Lower lobe of right lung (tissue), 2 donors: ENCODE data around the gene HELZ2. TPM values are rescaled to one million over a fixed set of nuclear protein-coding genes. Genes with fewer than 3 reads are reported as not detected.

Experiments
- ATAC-seq, 2 donors: fragments of 200-7000 bp; cut with Tn5 transposase; one replicate each; pipeline ENCODE4 v1.9.1; 2020 to 2022; ENCODE audit warnings: mild to moderate bottlenecking in 2 of 2, moderate library complexity in 2 of 2
- DNase-seq: peaks from one replicate; pipeline ENCODE4 v3.0.0-alpha.2; 2020
- H3K27ac ChIP-seq: fragments of 200-600 bp; one replicate; pipeline ENCODE4 v1.8.0; 2022
- H3K27me3 ChIP-seq: fragments of 200-600 bp; one replicate; pipeline ENCODE4 v1.8.0; 2022; ENCODE audit warnings: low read depth
- H3K36me3 ChIP-seq: fragments of 200-600 bp; one replicate; pipeline ENCODE4 v1.8.0; 2022; ENCODE audit warnings: mild to moderate bottlenecking
- H3K4me1 ChIP-seq: fragments of 200-600 bp; one replicate; pipeline ENCODE4 v1.8.0; 2022
- H3K4me3 ChIP-seq: fragments of 200-600 bp; one replicate; pipeline ENCODE4 v1.8.0; 2022; ENCODE audit warnings: mild to moderate bottlenecking
- H3K9me3 ChIP-seq: fragments of 200-600 bp; one replicate; pipeline ENCODE4 v1.8.0; 2022
- CTCF ChIP-seq: fragments of 200-600 bp; IDR thresholded peaks from one replicate; pipeline ENCODE4 v1.8.0; 2022; ENCODE audit warnings: antibody characterized with exemption, mild to moderate bottlenecking
- intact Hi-C: fragments of 100-400 bp; cut with DNase I; formaldehyde crosslinking; loops from one replicate; pipeline ENCODE4 v1.11.0; 2022
- total RNA-seq: library from RNA; stranded (reverse); fragmentation: NEBNext Ultra II Directional; extraction: Animal tissue kit (Norgen Biotek cat#: 25700); gene quantifications from one replicate; pipeline ENCODE4 v1.2.1, GENCODE V29; 2021
- donor health status: DM: no; HTN: yes; CAD: no; lungs with severe emphysema.

HELZ2 gene
- total RNA-seq, 1 donor from 2014 or later: 59.6 TPM

DNA sequence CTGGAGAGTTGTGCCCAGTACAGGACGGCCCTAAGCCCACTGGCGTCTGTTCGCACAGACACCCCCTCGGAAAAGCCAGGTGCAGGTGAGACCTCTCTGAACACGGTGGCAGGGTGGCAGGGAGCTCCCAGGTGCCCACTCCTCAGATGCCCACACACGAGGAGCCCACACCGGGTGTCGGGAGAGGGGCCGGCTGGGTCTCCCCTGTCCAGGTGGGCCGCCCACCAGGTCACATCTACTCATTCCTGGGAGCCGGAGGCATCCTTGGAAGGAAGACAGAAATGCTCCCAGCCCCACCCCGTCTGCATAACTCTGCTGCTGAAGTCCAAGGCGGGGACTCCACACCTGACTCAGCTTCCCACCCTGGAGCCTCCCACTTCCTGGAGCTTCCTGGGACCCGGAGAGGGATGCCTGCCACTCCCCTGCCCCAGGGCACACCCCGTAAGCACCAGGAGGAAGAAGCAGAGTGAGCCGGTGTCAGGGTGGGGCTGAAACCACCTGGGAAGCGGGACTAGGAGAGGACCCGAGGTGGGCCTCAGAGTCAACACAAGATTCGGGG is 29.0 kb downstream of the HELZ2 start:
- Histone ChIP-seq H3K27me3 (peaks cover 22% of the 10 kb centered on the region), H3K4me1 (no peaks in the 10 kb centered on the region), H3K27ac (no peak overlapping the region), H3K4me3 (no peak overlapping the region), H3K9me3 (no peaks in the 10 kb centered on the region), H3K36me3 (no peaks in the 10 kb centered on the region)
- ATAC-seq: no peak
- no peak for TF ChIP-seq CTCF
- DNase-seq: no peak
- intact Hi-C loops: no loop called here

DNA sequence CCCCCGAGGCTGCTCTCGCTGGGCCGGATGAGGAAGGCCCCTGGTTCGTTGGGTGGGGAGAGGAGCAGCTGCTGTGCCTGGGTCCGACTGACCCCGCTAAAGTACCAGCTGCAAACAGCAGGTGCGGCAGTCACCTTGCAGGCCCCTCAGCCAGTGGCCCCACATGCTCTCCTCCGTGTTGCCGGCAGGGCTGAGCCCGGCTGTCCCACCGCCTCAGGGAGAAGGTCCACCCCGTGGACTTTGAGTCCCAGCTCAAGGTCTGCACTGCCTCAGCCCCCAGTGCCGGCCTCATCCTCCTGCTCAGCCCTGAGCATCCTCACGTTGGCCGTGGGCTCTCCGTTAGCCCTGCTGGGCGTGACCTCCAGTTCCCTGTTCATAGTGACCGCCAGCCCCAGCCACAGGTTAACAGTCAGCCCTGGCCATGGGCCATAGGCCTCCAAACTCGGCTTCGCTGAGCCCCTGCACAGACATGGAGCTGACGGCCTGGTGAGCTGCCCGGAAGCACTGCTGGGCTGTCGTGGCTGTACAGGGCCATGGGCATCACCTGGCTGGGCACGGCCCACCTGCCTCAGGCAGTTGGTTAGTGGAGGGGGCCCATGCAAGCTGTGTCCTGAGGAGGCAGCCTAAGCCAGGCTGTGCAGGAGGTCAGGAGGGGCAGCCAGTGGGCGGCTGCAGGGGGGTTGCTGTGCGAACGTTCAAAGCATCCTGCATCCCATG is 29.6 kb downstream of the HELZ2 start:
- TF ChIP-seq CTCF: no peak
- Histone ChIP-seq H3K4me1 (no peaks in the 10 kb centered on the region), H3K36me3 (no peaks in the 10 kb centered on the region), H3K9me3 (no peaks in the 10 kb centered on the region), H3K4me3 (no peak overlapping the region), H3K27ac (no peak overlapping the region), H3K27me3 (peaks cover 22% of the 10 kb centered on the region)
- ATAC-seq (no peak), DNase-seq (no peak)
- intact Hi-C loops: no loop called here

- H3K4me3 ChIP-seq: no peak overlapping the region
- H3K27ac ChIP-seq: no peak overlapping the region
- intact Hi-C loops: no loop called here
- ATAC-seq: no peak
- H3K27me3 ChIP-seq: peaks cover 21% of the 10 kb centered on the region
- no peaks in the 10 kb centered on the region for H3K36me3 ChIP-seq
- peaks cover 5% of the 10 kb centered on the region for H3K4me1 ChIP-seq
- no peak for DNase-seq
- no peaks in the 10 kb centered on the region for H3K9me3 ChIP-seq
- TF ChIP-seq CTCF: no peak
These were observed 30.3 kb downstream of the HELZ2 start for GRCh38 chr20:63543733-63544132.

DNA sequence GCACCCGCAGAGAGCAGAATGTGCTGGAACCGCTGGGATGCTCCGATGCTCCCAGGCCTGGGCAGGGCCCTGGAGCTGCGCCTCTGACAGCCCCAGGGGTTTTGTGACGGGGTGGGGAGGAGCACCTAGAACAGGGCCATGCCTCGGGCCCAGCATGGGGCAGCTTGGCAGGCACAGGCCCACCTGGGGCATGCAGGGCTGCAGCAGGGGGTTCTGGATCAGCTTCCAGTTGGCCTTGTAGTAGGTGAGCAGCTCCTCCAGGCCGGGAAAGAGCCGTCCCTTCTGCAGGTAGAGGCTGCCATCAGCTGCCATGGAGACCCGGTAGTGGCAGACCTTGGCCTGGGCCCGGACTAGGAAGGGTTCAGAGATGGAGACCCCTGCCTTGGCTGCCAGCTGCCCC is 30.9 kb downstream of the HELZ2 start:
- Histone ChIP-seq H3K27ac (no peak overlapping the region), H3K27me3 (peaks cover 15% of the 10 kb centered on the region), H3K4me1 (peaks cover 11% of the 10 kb centered on the region), H3K9me3 (no peaks in the 10 kb centered on the region), H3K4me3 (no peak overlapping the region), H3K36me3 (no peaks in the 10 kb centered on the region)
- no peak for ATAC-seq
- no peak for DNase-seq
- intact Hi-C loops: no loop called here
- TF ChIP-seq CTCF: no peak

- Histone ChIP-seq H3K27ac (no peak overlapping the region), H3K27me3 (peaks cover 11% of the 10 kb centered on the region), H3K4me1 (peaks cover 15% of the 10 kb centered on the region), H3K9me3 (no peaks in the 10 kb centered on the region), H3K36me3 (no peaks in the 10 kb centered on the region), H3K4me3 (no peak overlapping the region)
- ATAC-seq (no peak), DNase-seq (no peak)
- intact Hi-C loops: no loop called here
- no peak for TF ChIP-seq CTCF
These were observed 31.3 kb downstream of the HELZ2 start for GRCh38 chr20:63542696-63543095.
